Placental epithelial cell (primary cell): ENCODE data around the gene SAP30. TPM values are rescaled to one million over a fixed set of nuclear protein-coding genes. Genes with fewer than 3 reads are reported as not detected.

Experiments
- total RNA-seq: library from RNA; depleted of rRNA; stranded (reverse); fragments of >200 nt; gene quantifications from 2 replicates; pipeline ENCODE4 v1.2.3, GENCODE V29; 2012

SAP30 gene, protein sequence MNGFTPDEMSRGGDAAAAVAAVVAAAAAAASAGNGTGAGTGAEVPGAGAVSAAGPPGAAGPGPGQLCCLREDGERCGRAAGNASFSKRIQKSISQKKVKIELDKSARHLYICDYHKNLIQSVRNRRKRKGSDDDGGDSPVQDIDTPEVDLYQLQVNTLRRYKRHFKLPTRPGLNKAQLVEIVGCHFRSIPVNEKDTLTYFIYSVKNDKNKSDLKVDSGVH
- 8.0 and 9.0 TPM in 2 replicates for total RNA-seq

DNA sequence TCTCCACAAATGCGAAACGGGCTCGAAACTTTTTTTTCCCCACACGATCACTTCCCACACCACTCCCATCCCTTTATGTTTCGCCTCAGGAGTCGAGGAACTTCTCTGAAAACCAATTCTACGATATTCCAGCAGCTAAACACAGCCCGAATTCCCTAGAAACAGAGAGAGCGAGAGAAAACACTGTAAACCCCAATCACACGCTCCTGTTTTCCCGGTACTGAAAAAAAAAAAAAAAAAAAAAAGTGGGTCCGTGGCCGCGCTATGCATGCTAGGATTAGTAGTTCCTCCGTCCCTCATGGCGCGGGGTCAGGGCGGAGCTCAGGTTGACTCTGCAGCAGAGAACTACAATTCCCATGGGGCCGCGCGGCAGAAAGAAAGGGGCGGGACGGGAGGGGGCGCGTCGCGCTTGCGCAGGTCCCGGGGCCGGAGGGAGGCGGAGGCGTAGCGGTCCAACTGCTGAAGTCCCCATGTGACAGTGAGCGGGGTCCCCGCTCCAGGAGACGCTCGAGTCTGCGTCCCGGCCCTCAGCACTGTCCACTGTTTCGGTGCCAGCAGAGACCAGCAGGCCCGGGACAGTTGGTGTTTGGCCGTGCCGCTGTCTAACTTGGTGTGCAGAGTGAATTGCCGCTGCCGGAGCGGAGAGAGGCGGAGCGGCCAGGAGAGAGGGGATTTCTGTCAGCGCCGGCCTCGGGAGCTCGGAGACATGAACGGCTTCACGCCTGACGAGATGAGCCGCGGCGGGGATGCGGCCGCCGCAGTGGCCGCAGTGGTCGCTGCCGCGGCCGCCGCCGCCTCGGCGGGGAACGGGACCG is at the start of gene SAP30:
TSS of gene SAP30 (plus strand) at position 478 of the 815 bp plus-strand sequence. CDS start at position 707, 229 bp downstream.

DNA sequence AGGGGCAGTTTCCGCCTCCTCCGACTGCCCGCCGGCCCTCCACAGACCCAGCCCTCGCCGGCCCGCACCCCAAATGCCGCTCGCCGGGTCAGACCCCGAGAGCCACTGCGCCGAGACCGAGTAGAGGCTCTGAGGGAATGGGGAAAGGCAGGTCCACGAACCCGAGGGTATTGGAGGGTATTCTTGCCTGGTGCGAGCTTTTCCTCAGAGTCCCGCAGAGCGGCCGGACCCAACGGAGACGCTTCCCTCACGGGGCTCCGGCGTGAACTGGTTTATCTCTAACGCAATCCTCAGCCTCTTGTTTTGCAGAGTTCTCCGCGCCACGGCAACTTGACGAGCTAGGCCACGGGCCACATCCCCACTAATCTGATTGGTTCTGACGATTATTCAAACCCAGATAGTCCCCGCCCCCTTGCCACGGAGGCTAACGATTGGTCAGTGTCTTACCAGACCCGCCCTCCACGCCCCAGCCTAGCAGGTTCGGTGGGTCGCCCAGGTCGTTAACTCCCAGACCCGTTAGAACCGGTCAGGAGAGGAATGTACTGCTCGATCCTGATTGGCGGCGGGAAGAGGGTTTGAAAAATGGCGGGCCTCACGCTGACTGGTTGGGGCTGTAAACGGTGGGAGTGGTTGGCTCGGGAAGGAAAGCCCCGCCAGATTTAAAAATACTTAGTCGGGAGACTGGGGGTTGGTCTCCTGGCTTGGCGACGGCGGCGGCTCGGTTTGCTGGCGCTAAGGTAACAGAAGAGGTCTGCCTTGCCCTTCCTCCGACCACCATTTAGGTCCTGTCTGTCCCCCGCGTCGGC is 36.5 kb upstream of the SAP30 start, which contains the start of gene HMGB2:
TSS of gene HMGB2 (minus strand) at position 274 of the 806 bp plus-strand sequence. CDS start 709 bp downstream, outside the sequence.

DNA sequence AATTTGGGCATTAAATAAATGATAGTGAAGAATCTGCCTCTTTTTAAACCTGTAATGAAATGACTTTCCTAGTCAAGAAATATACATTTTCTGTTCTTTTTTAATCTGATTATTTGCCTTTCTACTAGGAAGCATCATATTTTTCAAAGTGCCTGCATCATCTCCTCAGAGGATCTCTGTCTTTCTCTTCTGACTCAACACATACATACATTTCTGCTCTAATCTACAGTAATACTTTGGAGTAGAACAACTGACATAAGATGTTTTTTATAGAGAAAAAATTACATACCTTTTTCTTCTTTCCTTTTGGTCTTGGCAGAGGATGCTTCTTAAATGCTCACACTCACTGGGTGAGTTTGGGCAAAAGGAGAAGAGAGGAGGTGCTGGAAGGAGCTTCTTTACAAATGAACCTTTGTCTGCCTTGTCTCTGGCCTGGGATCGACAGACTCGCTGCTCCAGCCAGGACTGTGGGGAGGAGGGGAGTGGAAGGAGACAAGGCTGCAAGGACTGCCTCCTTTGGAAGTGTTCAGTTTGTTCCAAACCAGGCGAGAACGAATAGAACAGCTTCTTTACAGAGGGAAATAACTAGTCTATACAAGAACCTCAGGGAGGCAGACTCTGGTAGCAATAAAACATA is 28.1 kb downstream of the SAP30 start, which contains the start of gene SCRG1:
TSS of gene SCRG1 (minus strand) at position 338 of the 637 bp plus-strand sequence. CDS start 7,702 bp downstream, outside the sequence.

Other genes with a start within 250 kb of the SAP30 start
- 71.6 and 83.2 TPM in 2 replicates for gene GALNT7, start 202.1 kb upstream of the SAP30 start, total RNA-seq
- gene HMGB2, start 36.6 kb upstream of the SAP30 start, total RNA-seq = 8.8 and 23.6 TPM in 2 replicates
- gene SCRG1, start 28.2 kb downstream of the SAP30 start, total RNA-seq = under 0.01 TPM in 1 of 2 replicates, not detected in the other
- gene HAND2, start 159.3 kb downstream of the SAP30 start, total RNA-seq = 9.9 and 19.6 TPM in 2 replicates